Measurements from ENCODE around the gene C22orf31. TPM values are rescaled to one million over a fixed set of nuclear protein-coding genes. Genes with fewer than 3 reads are reported as not detected.
A peak's percentile ranks its signal among the peaks of the same experiment; 100 is the strongest.

The C22orf31 gene
- total RNA-seq, 1 experiment from 2014 or later: not detected

- no peak overlapping the region for H4K91ac ChIP-seq (ENCODE audit: insufficient read length, low read depth, low read length)
- H3K4me2 ChIP-seq (ENCODE audit: insufficient read depth, insufficient read length, low read length): peak overlapping the region; percentile 64
- no CpG with 5 or more reads among the region's 60 CpGs for WGBS (ENCODE audit: extremely low coverage, insufficient read length, low lambda C conversion rate)
- H3K79me2 ChIP-seq (ENCODE audit: insufficient read depth, low read length): no peaks in the 10 kb centered on the region
- H2AFZ ChIP-seq (ENCODE audit: low read length): peak overlapping the region; percentile 88
- no peak overlapping the region for H2BK15ac ChIP-seq (ENCODE audit: low read depth, low read length)
- no peak overlapping the region for H3K23ac ChIP-seq (ENCODE audit: insufficient read length, low read depth, low read length)
- no peak overlapping the region for H3K56ac ChIP-seq (ENCODE audit: insufficient read length, low read depth, low read length)
- H3K27ac Mint-ChIP-seq: no peak overlapping the region; a peak in 1 of 7 replicates
- no peak overlapping the region for H2AK5ac ChIP-seq (ENCODE audit: insufficient read length, low read length)
- no peak overlapping the region for H4K5ac ChIP-seq (ENCODE audit: insufficient read length, low read depth, low read length)
- no peak overlapping the region for H3K27ac ChIP-seq (ENCODE audit: insufficient read length, low read depth, low read length)
- H3K9me3 Mint-ChIP-seq: no peaks in the 10 kb centered on the region; a peak in 1 of 5 replicates
- H3K14ac ChIP-seq (ENCODE audit: insufficient read depth, low read length): no peak overlapping the region
- H3K27me3 Mint-ChIP-seq (ENCODE audit: low read depth): peaks cover 66% of the 10 kb centered on the region
- H3K4me3 Mint-ChIP-seq: peak overlapping the region; percentile 57 to 77
- no peak overlapping the region for H3T11ph ChIP-seq (ENCODE audit: low read length)
- TF ChIP-seq, protein P1, sequence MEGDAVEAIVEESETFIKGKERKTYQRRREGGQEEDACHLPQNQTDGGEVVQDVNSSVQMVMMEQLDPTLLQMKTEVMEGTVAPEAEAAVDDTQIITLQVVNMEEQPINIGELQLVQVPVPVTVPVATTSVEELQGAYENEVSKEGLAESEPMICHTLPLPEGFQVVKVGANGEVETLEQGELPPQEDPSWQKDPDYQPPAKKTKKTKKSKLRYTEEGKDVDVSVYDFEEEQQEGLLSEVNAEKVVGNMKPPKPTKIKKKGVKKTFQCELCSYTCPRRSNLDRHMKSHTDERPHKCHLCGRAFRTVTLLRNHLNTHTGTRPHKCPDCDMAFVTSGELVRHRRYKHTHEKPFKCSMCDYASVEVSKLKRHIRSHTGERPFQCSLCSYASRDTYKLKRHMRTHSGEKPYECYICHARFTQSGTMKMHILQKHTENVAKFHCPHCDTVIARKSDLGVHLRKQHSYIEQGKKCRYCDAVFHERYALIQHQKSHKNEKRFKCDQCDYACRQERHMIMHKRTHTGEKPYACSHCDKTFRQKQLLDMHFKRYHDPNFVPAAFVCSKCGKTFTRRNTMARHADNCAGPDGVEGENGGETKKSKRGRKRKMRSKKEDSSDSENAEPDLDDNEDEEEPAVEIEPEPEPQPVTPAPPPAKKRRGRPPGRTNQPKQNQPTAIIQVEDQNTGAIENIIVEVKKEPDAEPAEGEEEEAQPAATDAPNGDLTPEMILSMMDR (conservative IDR thresholded peaks at IDR 0.05): no peak
- no peaks in the 10 kb centered on the region for H3K36me3 Mint-ChIP-seq (ENCODE audit: insufficient read depth in 1 of 3, low read depth in 3 of 3)
- H3K27me3 ChIP-seq (ENCODE audit: insufficient read depth, low read length): peaks cover 18% of the 10 kb centered on the region; the same call in 1 of the 2 replicates
- peak; percentile 72 for DNase-seq
- no peak overlapping the region for H2BK12ac ChIP-seq (ENCODE audit: insufficient read length, low read depth, low read length)
- no peaks in the 10 kb centered on the region for H4K20me1 ChIP-seq (ENCODE audit: control insufficient read depth, insufficient read depth, insufficient read length)
- no peak overlapping the region for H2BK20ac ChIP-seq (ENCODE audit: low read depth, low read length, poor library complexity, severe bottlenecking)
- H3K23me2 ChIP-seq (ENCODE audit: insufficient read length, low read depth, low read length, poor library complexity, severe bottlenecking): peaks cover 19% of the 10 kb centered on the region
- H3K4ac ChIP-seq (ENCODE audit: low read depth, low read length): no peak overlapping the region
- no peak overlapping the region for H4K8ac ChIP-seq (replicated peaks; ENCODE audit: insufficient read length, low read depth, low read length)
- peak overlapping the region; percentile 23 for H3K18ac ChIP-seq (ENCODE audit: insufficient read length, low read depth, low read length)
- no peaks in the 10 kb centered on the region for H3K79me1 ChIP-seq (ENCODE audit: insufficient read depth, low read depth, low read length, poor library complexity, severe bottlenecking)
- peaks cover 3% of the 10 kb centered on the region; the same call in 1 of the 2 replicates for H3K4me1 ChIP-seq (ENCODE audit: insufficient read depth, low read length)
- H2BK120ac ChIP-seq (ENCODE audit: low read depth, low read length, poor library complexity, severe bottlenecking): no peak overlapping the region
- H3K9me3 ChIP-seq (ENCODE audit: control insufficient read depth, low read depth, low read length): no peaks in the 10 kb centered on the region
- no peak overlapping the region for H2BK5ac ChIP-seq (ENCODE audit: insufficient read length, low read length)
- H3K9ac ChIP-seq (ENCODE audit: extremely low read depth, insufficient read length, low read length): no peak overlapping the region
- H3K4me1 Mint-ChIP-seq: peaks cover 21 to 23% of the 10 kb centered on the region in 2 experiments
Measured at GRCh38 chr22:29071261-29072045, 9.8 kb upstream of the C22orf31 start.

Data from H9 (cell line).